ENCODE results near the gene GRM7.

Gene GRM7

DNA sequence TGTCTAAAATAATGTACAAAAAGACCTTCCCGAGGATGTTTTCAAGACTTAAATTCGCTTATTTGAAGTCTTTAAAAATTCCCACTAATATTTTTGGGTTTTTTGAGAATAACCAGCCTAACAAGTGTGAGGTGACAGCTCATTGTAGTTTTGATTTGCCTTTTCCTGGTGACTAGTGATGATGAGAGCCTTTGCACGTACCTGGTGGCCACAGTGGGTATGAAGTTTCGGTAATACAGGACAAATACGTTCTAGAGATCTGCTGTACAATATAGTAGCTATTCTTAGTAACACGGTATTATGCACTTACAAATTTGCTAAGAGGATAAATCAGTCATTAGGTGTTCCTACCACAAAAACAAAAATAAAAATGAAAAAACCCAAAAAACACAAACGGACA lies 124.9 kb downstream of the GRM7 start:
- no peak for DNase-seq

DNA sequence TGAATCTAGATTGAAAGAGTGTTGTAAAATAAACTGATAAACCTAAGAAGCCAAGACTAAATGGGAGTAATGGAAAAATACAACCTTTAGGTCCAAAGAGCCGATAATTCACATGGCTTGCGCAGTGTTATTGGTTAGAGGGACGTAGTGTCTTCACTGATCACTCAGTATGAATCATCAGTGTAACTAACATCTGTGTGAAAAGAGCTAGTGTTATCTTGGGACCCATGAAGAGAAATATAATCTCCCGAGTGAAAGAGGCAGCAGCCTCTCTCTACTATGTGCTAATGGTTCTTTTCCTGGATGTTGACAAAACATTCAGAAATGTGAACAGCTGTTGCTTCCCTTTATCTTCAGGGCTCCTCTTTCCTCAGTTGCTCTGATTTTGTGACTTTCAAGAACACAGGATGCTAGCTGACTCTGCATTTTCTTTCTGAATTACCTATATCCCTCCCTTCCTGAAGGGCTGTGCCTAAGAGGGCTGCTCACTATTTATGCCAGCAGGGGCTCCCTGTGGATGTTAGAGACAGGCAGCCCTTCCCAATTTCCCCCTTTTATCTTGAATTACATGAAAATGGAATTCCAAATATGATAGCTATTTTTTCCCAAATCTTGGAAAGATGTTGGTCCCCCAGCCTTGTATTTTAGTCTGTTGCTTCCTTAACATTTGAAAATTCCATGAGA lies 128.8 kb downstream of the GRM7 start:
- DNase-seq, result no peak

DNA sequence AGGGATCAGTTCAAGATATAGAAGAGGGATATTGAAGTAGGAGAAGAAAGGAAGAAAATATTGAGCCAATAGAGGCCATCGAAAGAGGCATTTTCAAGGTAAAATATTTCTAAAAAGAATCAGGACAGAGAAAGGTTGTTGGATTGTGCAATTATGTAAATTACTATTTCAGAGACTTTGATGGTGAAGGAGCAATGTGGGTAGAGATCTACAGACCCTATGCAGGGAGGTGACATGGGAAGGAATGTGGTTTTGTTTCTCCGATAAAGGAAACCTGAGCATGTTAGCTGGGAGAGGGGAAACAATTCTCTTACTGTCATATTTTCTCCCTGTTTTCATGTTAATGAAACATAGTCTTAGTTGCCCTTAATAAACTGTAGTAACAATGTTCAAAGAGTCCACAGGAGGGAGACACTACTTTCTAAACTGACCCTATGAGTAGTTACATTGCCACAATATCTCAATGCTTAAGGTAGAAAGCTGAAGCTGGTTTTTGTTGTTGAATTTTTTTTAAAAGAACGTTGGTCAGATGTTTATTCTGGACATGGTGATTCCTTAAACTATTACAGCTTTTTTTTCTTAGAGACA lies 133.3 kb downstream of the GRM7 start:
- no peak for DNase-seq

DNA sequence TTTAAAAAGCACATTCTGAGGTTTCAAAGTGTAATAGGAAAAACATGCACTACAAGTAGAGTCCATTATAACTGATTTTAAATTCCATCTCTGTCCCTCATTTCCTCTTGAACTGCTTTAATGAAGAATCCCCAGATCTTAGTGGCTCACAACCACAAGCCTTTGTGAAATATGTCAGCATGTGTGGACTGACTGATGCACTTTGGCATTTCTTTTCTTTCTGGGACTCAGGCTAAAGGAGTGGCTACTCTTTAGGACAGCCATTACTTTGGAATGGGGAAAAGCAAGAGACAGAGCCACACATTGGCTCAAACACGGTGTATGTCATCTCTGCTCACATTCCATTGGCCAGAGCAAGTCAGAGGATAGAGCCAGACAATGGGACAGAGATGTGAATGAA lies 139.6 kb downstream of the GRM7 start:
- DNase-seq, result no peak

DNA sequence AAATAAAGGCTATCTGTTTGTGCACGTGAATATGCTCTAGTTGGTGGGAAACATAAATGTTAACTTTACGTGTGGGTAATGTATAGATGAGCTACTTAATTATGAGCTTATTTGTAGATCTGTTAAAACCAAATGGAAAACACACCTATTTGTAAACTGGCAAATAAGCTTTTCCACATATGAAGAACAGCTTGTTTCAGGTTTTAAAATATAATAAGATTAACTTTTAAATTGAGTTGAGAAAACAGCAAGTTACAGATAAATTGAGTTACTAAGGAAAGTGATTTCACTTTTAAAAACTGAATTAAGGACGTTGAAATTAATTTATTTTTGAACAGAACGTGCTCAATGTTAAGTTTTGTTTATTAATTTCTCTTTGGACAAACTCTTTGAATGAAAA lies 140.5 kb downstream of the GRM7 start:
- no peak for DNase-seq

DNA sequence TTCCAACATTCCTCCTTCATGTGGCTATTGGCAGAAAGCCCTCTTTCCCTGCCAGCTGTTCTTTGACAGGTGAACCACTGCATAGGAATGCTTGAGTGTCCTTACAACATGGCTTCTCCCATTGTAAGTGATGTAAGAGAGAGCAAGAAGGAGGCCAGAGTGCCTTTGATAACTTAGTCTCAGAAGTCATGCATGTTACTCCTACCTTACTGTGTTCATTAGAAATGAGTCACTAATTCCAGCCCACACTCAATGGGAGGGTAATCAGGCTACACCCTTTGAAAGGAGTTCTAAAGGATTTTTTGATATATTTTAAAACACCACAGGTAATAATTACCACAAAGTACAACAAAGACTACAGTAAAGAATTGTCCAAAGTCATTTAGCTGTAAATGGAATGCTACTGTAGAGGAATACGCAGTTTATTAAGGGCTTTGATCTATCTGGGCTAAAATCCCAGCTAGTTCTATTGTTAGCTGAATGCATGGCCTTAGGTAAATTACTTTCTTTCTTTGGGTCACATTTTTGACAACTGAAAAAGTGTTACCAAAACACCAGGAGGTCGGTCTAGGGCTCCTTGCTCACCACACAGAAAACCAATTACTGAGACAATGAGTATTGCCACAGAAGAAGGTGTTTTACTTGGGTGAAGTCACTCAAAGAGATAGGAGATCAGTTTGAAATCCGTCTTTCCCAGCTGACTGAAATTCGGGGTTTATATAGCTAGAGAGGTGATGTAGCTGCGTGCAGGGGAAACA lies 154.9 kb downstream of the GRM7 start:
- DNase-seq, result no peak

DNA sequence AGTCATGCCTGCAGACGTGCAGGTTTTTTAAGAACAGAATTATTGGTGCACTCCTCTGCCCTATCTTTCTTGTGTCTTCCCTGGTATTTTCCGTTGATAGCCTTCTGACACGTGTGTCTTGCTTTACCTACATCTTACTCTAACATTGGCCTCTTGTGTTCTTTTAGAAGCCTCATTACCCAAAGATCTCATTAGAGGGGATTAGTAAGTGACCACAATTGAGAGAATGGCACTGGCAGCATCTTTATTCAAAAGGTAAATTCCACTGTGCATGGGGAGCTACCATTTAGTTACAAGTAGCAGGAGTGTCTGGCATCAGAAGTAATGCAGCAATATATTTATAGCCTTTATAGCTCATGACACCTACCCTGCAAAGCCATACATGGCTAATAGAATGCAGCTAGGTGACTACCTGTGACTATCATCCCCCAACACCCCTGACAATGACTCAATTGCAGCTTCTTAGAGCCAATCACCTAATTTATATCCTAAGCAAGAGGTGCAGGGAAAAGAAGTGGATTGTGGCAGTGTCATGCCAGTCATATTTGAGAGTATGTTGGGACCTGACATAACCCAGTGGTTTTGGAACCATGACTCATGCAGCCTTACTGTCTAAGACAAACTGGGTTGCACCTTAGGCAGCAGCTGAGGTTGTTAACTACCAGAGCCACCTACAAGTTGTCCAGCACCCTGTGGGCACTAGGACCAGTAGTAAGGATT lies 164.8 kb downstream of the GRM7 start:
- DNase-seq, result no peak

DNA sequence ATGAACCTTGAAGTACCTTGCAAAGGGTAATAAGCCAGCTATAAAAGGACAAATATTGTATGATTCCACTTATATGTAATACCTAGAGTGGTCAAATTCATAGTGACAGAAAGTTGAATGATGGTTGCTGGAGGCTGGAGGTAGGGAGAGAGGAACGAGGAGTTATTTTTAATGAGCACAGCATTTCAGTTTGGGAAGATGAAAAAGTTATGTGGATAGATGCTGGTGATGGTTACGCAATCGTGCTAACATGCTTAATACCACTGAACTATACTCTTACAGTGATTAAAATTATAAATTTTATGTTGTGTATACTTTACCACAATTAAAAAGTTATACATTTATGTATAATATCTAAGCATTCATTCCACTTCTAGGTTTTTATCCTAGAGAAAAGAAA lies 168.6 kb downstream of the GRM7 start:
- DNase-seq, result no peak

DNA sequence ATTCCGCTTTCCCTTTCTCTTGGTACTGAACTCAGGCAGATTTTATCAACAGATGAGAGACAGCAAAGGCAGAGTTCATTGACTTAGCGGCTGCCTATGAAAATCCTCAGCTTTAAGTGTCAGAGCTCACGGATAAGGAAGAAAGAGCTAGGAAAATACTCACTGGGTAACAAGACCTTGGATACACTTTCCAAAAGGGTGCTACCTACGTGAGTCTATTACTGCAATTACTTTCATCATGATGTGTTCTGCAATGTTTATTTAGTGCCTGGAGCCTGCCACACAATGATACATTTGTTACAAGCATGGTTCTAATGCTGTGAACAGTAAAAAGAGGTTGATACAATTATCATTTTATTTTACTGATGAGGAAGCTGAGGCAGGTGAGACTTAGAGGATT lies 177.5 kb downstream of the GRM7 start:
- DNase-seq, result no peak

DNA sequence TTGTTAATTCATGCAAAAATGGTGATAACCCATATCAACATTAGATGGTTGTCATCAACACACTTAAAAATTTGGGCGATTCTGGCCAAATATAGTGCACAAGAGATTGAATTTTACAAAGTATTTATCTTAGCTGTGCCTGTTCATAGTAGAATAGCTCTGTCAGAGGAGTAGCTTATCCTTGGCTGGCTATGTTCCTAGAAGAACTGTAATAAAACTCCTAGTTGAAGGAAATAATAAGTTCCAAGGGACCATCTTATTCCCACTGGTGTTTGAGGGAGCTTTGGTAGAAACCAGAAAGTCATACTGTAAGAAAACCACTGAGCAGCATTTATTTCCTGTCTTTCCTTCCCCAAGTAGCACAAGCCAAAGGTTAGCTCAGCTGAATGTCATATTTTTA lies 201.8 kb downstream of the GRM7 start:
- DNase-seq, result no peak

DNA sequence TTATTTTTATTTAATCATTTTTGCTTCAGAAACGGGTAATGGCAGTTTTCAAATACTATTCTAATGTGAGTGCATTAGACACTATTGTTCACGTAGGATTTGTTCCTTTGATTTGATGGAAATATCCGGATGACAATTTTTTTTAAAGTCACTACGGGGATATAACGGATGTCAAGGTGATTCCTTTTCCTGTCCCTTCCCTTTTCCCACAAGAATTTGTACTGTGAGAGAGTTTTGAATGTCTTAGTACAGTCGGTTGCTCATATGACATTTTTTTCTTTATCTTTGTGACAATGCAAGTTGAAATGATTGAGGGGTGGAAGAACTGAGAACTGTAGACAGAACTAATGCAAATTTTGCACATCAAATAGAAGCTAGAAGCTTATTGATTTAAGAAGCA lies 209.5 kb downstream of the GRM7 start:
- DNase-seq, result no peak

DNA sequence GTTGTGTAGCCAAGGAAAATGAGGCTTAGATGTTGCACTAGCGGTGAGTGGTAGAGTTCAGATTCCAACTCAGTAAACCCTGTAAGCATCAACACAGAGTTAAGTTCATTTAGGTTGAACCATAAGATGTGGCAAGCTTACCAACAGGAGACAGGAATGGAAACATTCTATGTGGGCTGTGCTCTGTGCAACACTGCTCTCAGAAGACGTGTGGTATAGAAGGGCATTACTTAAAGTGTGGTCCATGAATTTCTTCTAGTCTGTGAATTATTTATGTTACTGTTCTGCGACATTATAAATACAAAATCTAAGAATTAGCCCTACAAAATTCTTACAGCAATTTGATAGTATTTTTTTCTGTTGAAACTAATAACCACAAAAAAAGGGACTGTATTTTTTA lies 213.3 kb downstream of the GRM7 start:
- no peak for DNase-seq

DNA sequence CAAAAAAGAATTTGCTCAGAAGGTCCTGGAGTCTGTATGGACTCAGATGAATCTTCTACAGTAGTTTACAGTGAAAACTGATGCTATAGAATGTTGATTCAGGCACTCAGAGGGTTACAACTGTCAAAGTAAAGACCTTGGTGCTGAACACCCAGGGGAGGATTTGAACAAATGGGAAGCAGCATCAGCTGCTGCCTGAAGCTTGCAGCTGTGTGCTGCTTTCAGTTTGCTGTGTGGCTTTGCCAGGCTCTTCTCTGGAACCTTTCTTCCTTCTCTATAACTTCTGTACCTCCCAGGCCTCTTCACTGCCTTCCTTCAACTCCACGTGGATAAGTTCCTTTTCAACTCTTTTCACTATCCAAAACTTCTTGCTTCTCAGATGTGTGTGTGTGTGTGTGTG lies 214.2 kb downstream of the GRM7 start:
- no peak for DNase-seq

DNA sequence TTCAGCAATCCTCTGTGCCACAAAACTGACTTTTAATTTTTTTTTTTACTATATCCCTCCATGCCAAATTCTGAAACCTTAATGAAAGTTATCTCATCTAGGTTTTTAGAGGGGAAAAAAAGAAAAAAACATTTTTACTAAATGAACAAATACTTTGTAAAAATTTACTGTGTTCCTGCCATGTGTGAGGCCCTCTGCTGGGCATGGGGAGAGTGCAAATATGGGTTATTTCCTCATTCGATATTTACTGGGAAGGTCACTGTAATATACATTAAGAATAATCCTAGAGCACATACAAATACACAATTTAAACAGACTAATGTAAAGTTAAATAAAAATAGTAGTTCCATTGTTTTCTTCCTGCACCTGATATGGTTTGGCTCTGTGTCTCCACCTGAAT lies 215.0 kb downstream of the GRM7 start:
- no peak for DNase-seq

DNA sequence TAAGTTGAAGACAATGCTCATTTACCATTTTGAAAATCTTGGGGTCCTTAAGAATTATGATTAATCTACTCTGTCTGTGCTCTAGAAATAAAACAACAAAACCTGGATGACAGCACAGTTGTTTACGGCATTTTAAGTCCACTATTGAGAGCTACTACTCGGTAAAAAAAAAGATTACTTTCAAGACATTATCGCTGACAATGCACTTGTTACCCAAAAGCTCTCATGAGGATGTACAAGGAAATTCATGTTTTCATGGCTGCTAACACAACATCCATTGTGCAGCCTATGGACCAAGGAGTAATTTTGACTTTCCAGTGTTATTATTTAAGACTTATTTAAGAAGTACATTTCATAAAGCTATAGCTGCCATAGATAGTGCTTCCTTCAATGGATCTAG lies 221.3 kb downstream of the GRM7 start:
- DNase-seq, result no peak

DNA sequence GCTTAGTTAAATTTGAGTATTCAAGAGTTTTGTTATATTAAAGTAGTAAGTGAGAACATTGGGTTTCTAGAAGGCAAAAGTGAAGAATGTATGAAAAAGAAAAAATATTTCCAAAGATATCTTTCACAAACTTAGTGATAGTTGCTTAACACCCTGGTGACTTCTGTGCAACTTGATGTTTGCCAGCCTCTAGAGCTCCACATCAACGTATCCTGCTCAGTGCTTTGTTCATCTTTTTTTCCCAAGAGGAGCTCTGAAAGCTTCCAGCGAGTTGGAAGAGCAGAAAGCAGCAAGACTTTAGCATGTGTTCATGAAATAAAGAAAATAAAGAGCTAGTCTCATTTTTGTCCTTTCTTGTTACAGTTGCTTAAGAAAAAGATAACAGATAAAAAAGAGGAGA lies 225.5 kb downstream of the GRM7 start:
- no peak for DNase-seq

DNA sequence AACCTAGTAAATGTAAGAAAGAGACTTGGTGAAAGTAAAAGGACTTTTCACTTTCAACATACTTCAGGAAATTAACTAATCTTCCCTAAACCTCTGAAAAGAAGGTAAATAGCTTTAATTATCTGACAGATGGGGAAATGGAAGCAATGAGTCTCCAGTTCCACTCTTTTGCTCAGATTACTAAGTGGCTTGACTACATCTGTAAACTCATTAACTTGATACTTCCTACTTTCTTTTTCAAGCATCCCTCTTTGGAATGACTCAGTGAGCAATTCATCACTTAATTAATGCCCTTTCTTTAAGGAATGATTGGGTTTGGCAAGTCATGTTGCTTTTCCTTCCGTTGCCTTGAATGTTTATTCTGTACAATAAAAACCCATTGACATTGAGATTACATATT lies 234.2 kb downstream of the GRM7 start:
- DNase-seq, result no peak

DNA sequence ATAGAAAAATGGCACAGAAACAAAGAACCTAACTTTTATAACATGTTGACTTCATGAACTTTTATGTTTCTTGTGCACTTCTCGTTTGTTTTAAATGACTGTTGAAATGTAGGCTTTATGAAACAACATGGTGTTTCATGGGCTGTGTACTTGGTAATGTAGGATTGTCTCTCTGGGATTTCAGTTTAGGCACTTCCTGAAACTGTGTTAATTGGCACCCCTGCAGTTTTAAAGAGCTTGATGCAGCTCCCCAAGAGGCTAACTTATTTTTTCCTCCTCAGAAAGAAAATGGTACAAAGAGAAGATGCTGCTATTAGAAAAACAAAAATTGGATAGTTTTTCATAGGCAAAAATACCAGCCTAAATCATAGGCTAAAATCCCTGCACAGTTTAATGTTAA lies 239.2 kb downstream of the GRM7 start:
- DNase-seq, result no peak

DNA sequence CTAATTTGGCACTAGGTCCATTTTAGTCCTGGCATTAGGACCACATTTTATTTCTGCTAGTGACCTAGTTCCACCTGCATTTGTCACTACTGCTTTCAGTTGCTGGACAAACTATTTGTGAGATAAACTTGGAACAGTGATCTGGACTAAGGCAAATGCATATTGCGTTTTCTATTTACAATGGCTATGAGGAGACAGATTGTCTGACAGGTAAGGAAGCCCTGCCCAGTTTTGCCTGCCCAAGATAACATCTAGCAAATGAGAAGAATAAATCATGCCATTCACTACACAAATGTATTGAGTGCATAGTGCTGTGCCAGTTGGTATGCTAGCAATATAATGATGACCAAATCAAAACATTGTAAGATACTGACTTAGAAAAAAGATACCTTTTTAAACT lies 245.7 kb downstream of the GRM7 start:
- DNase-seq, result no peak

DNA sequence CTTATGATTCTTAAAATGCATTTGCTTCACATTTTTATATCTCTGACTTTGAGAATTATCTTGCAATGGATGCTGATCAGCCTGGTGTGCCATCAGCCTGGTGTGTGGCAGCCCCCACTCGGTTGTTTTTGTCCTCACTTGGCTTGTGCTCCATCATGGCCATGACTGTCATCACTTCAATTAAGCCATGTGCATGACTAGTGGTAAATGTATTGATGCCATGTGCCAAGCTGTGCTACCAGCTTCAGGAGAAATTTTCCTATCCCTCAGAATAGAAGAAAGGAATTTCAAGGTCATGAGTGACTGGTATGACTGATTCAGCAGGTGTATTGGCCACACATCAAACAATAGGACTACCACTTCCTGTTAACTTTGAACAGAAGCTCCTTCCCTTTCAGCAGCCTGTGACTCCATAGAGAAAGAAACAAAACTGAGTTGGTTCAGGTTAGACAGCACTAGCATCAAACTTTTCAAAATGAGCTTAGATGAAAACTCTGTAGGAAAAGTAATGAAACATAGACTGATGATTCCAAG lies 251.7 kb downstream of the GRM7 start:
- no peak for DNase-seq

DNA sequence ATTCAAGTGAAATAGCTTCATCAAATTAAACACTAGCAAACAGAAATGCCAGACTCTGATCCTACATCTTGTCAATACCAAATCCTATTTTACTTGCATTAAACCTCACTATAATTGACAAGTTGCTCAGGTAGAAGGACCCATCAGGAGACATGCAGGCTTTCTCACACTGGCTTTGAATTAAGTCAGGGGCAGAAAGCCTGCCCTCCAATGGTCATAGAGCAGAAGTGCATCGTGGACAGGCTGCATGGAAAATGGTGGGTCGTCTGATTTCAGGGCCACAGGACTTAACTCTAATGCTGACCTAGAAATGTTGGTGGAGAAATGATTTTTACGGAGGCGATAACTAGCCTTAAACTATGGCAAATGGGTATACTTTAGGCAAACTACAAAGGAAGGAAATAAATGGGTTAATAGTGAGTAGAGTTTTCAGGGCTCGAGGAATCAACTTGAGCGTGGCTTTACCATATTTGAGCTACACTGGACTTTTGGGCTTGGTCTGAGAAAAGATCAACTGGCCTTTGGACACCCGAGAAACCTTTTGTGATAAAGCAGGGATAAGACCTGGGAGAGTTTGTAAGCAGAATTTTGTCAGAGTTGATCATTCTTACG lies 283.9 kb downstream of the GRM7 start:
- no peak for DNase-seq

DNA sequence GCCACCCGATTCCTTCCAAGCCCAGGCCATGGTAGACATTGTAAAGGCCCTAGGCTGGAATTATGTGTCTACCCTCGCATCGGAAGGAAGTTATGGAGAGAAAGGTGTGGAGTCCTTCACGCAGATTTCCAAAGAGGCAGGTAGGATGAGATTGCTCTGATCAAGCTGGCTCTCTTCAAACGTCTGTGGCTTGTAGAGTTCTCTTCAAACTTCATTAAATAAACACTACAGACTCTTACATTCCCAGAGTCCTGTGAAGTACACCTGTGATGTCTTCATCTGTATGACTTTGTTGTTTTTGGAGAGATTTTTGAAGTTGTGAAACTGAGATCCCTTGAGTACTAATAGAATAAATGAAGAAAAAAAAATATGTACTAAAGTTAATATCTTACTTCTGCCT lies 285.6 kb downstream of the GRM7 start:
- no peak for DNase-seq

DNA sequence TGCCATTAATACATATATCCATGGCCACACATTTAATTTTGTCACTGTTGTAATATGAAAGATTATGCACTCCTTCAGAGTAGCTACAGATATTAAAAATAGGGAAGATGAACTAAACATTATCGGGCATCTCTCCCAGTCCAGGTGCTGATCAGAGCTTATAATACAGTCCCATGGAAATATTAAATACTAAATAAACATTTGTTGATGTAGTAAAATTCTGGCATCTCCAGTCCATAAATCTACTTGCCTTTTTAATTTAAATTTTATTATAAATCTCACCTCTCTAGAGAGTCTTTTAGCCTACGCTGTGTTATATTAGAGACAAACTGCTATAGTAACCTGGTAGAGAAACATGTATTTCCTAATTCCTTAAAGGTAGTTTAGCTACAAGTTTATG lies 297.6 kb downstream of the GRM7 start:
- DNase-seq, result no peak

Data from CD4-positive, alpha-beta T cell treated with Interleukin-17A for 4 hours (primary cell).